DMS153 (cell line): ENCODE measurements around the gene SERPINE1.

Experiments used
- DNase-seq: peaks from one replicate; lab custom pipeline; 2025; lab: John Stamatoyannopoulos, UW

The SERPINE1 gene

DNA sequence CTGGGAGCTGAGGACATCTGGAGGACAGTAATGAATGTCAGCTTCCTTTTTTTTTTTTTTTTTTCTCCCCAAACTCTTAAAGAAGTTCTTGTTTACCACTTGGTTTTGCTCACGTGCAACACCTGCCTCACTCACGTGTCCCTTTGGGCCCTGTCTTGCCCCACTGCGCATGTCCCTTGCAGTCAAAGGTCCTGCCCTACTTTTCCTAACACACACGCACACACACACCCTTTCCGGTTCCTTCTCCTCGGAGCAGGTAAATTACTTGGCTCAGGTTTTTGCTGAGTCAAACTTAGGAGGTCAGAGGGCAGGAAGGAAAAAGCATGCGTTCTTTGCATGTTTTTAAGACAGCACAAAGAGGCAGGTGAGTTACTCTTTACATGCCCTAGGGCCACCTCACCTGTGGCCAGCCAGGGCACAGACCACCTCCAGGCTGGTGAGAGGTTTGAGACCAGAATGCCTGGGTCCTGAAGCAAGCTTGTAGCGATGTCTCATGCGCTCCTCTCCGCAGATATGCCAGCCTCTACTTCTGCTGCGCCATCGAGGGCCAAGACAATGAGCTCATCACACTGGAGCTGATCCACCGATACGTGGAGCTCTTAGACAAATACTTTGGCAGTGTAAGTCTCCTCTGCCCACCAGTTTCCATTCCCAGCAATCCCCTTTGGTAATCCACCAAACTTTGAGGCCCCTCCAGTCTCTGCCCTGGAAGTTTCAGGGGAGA is 30.1 kb downstream of the SERPINE1 start:
- DNase-seq = no peak

DNA sequence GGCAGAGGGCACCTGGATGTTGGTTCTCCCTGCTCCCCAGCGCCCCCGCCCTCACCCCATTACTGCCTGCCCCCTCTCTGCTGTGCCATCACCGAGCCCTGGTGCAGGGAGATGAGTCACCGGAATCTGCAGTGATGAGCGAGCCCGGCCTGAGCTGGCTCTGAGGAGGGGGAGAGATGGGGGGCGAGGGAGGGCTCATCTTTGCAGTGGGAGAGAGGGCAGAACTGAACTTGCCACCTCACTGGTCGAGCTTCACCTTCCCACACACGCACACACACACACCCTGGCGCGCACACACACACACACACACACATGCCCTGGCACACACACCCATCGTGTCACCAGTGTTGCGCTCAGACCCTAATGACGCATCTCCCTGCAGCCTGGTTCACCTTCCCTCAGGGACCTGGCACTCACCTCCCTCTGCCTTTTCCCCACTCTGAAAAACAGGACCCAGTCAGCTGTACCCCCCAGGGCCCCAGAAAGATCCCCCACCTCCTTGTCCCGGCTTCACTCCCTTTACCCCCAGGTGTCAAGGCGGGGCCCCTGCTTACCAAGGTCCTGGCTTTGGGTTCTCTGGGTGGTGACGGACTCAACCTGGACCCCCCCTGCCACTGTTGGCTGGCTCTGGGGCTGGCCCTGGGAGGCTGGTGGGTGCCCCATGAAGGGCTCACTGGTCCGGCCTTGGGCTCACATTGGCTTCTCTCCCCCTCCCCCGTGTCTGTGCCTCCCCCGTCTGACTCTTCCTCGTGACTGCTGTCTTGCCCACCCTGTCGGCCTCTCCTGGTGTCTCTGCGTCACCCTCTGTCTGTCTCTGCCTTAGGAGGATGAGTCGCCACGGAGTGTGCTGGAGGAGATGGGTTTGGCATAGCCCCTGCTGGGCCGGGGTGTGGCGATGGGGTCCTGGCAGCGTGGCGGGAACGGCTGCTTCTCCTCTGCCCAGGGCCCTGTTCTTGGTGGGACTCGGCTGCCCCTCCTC is 33.1 kb downstream of the SERPINE1 start:
- no peak for DNase-seq

DNA sequence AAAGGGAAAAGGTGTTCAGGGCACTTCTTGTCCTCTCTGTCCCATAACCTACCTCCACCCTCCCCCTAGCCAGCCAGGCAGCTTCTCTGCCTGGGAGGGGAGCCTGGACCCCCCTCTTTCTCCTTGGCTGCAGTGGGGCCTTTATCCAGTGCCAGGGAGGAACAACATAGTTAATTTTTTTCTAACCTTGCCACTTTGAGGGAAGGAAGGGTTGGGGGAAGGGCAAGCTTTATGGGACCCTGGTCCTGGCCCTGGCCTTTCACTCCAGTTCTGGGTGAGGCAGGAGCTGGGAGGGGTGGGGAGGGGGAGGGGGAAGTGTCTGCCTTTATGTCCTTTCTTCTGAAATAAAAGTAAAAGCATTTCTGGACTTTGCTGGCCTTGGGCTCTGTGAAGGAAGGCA is 34.0 kb downstream of the SERPINE1 start:
- DNase-seq = no peak

DNA sequence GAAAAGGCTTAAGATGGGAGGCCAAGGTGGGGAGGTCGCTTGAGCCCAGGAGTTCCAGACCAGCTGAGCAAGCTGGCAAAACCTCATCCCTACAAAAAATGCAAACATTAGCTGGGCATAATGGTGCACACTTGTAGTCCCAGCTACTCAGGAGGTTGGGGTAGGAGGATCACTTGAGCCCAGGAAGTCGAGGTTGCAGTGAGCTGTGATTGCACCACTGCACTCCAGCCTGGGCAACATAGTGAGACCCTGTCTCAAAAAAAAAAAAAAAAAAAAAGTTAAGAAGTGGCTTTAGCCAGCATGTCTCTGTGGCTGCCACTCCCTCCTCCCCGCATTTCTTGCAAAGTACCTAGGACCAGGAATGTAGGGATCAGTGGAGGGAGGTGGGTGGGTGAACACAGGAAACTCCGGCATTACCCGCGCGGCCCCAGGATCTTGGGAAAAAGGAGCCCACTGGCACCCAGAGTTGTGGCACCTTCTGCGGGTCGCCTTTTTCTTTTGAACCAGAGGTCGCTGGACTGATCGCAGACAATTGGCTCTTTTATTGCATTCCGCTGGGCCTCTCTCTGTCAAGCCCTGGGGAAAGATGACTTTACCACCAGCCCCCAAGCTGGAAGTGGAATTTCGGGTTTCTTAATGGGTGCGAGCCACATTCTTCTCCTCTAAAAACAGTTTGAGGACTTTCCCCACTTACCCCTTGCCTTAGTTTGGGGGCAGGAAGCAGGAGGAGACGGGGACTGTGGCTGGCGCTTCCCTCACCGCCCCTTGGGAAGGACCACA is 35.0 kb downstream of the SERPINE1 start:
- no peak for DNase-seq

DNA sequence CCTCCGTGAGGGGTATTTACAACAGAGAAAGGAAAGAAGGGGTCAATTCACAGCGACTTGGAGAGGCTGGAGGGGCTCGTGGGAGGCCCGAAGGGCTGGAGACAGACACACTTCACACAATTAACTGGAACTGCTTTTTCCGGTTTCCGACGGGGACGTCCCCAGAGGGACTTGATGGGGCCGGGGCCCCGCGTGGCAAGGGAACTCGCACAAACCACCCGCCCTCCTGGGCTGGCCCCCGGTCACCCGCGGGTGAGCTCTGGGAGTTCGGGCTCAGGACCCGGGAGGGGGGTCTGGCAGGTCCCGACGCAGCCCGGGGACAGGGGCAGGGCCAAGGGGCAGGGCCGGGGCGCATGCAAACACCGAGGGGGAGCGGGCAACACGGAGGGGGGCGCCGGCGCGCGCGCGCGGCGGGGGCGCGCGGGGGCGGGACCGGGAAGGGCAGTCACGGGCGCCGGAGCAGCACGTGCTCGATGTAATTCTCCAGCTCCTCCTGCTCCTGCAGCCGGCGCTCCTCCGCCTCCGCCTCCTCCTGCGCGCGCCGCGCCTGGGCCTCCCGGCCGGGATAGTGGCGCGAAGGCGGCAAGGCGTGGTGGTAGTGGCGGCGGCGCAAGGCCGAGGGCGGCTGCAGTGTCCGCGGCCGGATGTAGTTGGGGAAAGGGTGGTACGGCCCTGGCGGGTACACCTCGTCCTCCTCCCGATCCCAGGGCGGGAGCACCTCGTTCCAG is 35.8 kb downstream of the SERPINE1 start:
- DNase-seq = peak; percentile 56

DNA sequence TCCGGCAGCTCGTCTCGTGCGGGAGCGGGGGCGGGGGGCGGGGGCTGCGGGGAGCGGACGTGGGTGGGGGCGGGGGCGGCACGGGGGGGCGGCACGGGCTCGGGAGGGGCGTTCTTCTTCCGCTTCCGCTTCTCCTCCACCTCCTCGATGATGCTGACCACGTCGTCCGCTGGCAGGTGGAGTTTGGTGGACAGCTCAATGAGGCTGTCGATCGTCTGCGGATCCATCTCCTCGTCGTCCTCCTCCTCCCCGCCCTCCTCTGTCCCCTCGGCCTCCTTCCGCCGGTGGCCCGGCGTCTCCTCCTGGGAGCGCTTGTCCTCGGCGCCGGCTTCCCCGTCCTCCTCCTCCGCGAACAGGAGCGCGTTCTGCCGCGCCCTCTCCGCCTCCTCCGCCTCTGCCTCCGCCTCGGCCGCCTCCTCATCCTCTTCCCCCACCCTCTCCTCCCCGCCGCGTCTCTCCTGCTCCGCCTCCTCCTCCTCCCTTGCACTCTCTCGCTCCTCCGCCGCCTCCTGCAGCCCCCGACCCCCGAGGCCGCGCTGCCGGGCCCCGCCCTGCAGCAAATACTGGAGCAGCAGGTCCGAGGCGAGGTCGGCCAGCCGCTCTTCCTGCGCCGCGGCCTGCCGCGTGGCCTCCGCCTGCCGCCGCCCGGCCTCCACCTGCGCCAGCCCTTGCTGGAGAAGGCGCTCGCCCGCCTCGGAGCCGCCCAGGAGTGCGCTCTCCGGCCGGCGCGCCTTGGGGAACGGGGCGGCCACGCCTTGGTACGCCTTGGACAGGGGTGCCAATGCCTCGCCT is 36.6 kb downstream of the SERPINE1 start:
- peak; percentile 56 for DNase-seq

DNA sequence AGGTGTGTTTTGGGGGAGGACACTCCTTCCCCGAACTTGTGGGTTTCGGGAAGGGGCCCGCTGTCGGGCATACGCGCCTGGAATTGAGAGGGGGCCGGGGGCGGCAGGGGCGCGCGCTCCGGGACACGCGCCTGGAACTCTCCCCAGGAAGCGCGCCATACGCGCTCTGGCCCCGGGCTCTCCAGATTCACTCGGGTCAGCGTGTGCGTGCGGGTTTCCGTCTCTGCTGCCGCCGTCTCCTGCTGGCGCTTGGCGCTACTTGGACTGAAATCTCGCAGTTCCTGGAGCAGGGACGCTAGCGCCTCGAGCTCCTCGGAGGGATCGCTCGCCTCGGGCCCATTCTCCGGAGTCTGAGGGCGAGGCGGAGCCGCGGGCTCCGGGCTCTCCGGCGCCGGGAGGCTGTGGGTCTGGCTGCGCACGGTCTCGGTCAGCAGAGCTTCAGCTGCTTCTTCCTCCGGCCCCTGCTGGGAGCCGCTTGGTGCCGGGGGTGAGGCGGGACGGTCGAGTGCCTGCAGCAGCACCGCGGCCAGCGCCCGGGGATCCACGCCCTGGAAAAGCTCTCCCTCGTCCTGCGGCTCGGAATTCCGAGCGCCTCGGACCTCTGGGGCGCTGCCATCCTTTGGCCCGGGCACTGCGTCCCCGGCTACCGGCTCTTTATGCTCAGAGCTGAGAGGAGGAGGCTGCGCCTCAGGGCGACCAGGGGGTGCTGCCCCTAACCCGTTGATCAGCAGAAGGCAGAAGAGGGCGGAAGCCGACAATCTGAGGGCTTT is 37.4 kb downstream of the SERPINE1 start:
- DNase-seq = no peak

DNA sequence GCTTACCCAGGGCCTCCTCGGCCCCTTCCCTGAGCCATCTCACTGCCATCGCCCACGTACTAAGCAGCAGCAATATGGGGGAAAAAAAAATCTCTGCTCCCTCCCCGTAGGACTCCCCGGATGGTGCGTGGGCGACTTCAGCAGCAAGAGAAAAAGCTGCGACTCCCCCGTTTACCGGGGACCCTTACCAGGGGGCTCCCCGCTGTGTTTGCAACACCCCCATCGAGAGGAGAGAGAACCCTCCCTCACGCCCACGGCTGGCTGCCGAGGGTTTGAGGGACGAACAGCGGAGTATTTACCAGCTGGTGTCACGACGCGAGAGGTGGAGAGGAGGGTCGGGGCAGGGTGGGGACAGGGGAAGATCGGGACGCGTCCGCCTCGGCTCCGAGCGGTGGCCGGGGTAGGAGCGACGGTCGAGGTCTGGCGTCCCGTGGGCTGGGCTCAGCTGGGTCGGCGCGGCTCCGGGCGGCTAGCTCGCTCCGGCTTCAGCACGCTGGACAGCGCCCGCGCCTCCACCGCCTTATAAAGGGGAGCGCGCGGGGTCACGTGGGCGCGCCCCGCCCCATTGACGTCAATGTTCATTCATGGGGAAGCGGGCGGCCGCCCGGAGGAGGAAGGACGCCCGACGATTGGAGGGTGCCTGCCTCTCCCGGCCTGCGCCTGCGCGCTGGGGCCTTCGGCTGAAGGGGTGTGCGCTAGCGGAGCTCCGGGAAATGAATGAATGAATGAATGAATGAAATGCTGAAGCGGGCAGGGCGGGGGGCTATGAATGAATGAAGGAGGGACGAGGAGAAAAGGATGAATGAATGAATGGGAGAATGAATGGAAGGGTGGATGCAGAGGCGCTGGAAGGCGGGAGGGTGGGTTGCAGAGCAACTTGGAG is 38.4 kb downstream of the SERPINE1 start, which contains the start of gene VGF:
Gene VGF, minus strand, starts transcription at position 495 of the 883 bp plus-strand sequence. CDS start 726 bp downstream, outside the sequence.
- peak; percentile 94 for DNase-seq

DNA sequence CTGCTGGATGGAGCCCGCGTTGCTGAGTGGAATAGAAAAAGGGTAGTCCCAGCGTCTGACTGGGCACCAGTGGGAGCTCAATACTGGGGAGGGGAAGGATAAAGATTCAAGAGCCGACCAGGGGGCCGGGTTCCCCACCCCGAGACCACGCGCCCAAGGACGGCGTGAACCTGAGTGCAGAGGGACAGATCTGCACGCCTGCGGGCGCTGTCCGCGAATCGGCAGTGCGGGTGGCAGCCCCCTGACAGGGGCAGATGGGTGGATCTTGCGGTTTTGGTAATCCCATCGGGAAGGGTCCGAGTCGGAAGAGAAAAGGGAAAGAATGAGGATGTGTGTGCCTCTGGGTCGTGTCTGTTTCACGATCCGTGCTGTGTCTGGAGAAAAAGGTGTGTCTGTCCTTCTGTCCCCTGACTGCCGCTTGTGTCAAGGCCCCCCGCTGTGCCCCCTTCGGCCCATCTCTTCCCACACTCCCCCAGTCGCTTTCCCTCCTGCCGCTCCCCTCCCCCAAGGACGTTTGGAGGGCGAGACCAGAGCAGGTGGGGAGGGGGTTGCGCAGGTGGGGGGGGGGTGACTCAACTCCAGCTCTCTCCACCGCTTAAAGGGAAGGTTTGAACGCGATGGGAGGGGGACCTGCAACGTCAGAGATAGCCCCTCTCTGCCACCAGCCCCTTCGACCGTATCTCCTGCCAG is 39.2 kb downstream of the SERPINE1 start:
- no peak for DNase-seq

DNA sequence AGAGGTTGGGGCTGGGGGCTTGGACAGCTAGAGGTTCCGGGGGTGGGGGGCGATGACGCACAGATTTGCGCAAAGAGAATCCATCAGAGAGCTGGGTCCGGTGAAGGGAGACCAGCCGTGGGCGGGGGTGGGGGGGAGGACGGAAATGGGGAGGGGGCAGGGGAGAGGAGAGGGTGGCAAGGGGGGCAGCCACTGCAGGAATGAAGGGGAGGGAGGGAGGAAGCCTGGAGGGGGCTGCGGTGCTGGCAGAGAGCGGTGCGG is 39.7 kb downstream of the SERPINE1 start:
- DNase-seq = no peak

DNA sequence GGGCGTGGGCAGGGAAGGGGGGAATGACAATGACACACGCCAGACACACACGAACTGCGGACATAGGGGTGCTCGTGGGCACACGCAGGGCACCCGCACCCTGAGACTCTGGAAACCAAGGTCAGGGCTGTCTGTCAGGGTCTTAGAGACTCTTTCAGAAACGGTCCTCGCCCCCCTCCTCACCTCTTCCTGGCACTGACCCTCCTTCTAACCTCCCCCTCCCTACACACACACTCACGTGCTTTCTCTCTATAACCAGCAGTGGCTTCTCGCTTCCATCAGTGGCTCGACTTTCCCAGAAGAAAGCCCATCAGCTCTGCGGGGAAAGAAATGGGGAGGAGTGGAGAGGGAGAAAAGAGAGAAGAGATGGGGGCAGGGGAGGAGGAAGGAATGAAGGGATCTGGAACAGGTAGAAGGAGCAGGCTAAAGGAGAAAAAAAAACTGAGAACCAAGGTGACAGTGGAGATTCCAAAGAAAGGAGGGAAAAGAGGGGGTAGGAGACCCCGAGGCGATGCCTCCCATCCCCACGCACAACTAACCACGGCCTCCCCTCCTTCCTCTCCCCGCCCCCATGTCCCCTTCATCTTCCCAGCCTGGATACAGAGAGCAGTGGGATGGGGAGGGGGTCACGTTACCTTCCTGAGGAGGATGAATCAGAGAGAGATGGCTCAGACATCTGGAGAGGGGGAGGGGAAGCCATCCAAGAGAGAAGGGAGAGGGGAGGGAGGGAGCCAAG is 40.2 kb downstream of the SERPINE1 start:
- DNase-seq = no peak

DNA sequence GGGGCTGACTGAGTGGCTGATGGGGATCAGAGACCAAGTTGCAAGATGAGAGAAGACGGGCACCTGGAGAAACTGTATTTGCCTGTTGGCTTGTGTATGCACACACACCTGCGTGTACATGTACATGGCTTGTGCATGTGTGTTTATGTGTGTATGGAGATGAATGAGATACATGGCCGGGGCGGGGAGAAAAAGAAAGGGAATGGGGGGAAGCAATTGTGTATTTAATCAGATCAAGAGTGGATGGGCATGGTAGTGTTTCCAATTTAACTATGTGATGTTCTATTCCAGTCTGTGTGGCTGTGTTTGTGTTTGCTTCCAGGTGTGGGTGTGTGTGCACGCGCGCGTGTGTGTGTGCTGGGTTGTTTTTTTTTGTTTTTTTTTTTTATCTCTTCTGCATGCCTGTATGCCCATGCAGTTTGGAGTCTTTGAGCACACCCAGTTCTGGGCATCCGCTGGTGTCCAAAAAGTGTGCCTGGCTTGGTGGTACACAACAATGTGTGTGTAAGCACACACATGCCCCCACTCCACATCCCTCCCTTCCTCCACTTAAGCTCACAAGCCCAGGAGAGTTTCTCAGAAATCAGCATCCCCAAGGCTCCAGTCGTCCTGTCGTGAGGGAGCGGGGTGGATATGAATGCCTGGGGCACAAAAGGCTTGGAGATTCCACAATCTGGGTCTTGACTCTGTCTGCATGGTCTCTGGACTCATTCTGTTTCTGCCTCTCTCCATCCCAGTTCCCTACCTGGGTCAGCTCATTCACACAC is 40.9 kb downstream of the SERPINE1 start:
- DNase-seq = no peak

DNA sequence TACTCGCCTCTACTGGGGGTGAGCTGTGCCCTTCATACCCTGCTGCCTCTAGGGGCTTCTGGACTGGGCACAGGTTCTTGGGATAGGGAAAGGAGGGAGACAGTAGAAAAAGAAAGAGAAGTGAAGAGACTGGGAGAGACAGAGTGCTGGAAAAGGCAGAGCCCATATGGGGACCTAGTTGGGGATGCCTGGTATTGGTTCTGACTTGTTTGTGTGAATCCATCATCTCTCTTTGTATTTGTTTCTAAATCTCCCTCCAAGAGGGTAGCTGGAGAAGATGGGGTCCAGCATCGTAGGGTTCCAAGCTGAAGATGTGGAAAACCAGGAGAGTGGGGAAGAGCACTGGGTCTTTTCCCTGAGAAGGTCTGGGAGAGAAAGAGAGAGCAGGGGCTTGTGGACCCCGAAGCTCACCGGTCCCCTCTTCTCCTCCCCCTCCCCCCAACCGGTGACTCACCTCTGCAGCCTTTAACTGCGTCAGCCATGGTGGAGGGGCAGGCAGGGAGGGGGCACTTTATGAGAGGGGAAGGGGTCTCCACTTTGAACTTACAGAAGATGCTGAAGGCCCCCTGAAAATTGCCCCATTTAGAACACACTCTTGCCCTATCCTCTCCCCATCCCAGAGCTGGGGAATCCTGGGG is 41.6 kb downstream of the SERPINE1 start:
- no peak for DNase-seq

DNA sequence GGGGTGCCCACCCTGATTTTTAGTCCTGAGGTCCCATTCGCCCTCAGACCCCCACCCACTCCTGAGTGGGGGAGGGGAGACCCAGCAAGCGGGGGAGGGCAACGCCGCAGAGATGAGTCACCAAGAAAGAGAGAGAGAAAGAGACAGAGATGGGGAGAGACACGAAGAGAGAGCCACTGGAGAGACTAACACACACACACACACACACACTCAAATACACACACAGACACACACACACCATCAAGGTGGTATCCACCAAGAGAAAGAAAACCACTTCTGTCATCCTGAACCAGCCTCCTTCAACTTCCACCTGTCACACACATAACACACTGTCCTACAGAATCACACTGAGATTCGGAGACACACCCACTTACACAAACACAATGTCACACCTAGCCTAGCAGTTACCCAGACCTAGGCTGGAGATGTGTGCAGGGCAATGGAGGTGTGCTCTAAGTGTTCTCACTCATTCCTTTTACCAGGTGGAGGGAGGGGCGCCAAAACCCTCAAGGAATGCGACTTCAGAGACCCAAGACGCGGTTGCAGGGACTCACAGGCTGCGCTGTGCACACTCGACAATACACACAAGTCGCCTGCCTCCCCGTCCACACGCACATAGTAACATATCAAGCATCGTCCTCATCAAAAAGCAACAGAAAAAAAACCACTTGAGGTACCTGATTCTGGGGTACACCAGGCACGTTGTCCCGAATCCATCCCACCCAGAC is 42.4 kb downstream of the SERPINE1 start:
- no peak for DNase-seq

DNA sequence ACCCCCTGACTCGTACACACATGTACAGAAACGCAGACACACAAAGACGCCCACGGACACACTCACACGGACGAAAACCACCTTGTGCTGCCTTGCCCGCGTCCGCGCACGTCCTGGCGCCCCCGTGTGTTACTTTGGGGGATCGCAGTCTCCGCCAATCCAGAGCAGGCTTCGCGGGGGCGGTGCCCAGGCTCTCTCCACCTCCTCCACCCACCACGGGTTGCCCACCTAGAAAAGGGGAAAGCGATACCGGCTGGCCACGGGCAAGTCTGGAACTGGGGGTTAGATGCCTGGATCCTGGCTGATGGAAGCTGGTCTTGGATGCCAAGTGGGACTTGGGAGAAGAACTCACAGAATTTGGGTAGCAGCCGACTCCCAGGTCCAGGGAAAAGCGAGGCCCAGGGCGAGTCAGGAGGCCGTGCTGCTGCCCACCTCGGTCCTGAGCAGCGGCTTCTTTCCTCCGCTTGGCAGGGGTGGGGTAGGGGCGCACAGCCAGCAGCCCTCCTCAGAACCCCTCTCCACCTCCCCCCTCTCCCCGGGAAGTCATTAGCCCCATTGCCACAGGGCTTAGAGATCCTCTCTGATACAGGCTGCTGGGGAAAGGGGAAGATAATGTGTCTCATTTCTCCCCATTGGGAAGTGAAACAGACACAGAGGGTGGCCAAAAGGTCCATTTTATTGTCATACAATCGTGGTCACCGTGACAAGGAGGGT is 43.1 kb downstream of the SERPINE1 start:
- no peak for DNase-seq
